Muscle of arm (tissue), 12 donors: Measurements from ENCODE around the gene CATSPER1. TPM values are rescaled to one million over a fixed set of nuclear protein-coding genes. Genes with fewer than 3 reads are reported as not detected.

ENCODE experiments used
- DNase-seq: peaks from one replicate; pipeline ENCODE4 v3.0.0-alpha.2; 2013
- polyA plus RNA-seq, 12 donors: library from polyadenylated mRNA; unstranded; fragments of 120-200 nt; gene quantifications; one replicate each; pipeline ENCODE4 v1.2.1, GENCODE V29; 2013; ENCODE audit not compliant: insufficient read length in 12 of 12

CATSPER1 gene
- polyA plus RNA-seq, 12 donors = 0.08 to 0.57 (median 0.11) TPM; not detected in 7

DNA sequence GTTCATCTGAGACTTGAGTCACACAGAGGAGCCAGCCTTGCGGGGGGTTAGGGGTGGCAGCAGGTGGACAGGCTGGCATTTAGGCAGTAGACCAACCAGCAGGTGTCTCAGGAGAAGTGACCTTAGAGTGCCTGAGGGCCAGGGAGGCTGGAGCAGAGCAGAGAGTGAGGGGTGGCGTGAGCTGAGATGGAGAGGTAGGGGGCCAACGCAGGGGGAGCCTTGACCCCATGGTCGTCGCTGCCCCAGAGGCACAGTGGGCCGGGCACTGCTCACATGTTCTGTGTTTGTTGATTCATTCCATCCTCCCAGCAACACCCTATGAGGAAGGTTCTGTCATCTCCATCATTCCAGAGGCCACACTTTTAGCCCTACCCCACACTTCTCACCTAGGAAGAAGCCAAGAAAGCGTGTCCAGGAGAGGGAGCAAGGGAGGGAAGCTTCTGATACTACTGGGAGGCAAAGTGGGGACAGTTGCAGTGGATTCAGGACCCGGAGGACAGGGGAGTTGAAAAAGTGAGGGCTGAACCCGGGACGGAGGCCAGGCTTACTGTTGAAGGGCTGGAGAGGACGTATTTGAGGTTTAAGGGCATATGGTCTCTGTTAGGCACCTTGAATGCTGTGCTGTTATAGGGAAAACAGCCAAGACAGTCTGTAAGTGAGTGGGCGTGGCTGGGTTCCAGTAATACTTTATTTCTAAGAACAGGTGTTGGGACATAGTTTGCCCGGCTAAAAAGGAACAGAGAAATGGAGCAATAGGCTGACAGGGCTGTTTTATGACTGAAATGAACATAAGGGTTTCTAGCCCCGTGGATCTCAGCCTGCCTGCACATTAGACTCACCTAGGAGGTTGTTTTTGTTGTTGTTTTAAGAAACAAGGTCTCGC is 57.4 kb downstream of the CATSPER1 start:
- DNase-seq = no peak

DNA sequence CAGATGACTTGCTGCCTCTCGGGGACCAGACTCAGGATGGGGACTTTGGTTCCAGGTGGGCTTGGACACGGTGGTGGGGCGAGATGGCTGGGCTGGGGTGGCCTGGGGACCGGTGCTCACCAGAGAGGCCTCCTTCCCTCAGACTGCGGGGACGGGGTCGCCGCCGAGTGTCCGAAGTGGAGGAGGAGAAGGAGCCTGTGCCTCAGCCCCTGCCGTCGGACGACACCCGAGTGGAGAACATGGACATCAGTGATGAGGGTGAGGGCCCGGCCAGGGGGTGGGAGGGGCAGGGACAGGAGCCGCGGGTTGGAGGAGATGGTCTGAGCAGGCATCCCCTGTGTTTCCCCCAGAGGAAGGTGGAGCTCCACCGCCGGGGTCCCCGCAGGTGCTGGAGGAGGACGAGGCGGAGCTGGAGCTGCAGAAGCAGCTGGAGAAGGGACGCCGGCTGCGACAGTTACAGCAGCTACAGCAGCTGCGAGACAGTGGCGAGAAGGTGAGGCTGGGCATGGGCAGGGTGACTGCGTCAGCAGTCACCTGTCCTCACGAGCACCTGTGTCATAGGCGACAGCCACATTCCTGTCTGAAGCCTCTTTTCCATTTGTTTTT is 58.8 kb downstream of the CATSPER1 start:
- DNase-seq = no peak

Other genes starting within 250 kb of the CATSPER1 start
- gene AP5B1, start 245.5 kb downstream of the CATSPER1 start, polyA plus RNA-seq = 1 to 10 TPM in 11 of 12 donors, not detected in 1; 1.2 to 7.0 (median 1.8) TPM
- gene OVOL1, start 239.4 kb downstream of the CATSPER1 start, polyA plus RNA-seq = 1 to 10 TPM in 3 of 12 donors, under 1 TPM in 4, not detected in 5; 0.07 to 8.2 (median 0.44) TPM
- 1 to 10 TPM in 6 of 12 donors, under 1 TPM in 4, not detected in 2; 0.84 to 3.2 (median 1.2) TPM for gene SNX32, start 192.5 kb downstream of the CATSPER1 start, polyA plus RNA-seq
- 100 to 1,000 TPM in 11 of 12 donors, not detected in 1; 525 to 708 (median 574) TPM for gene CFL1, start 168.3 kb downstream of the CATSPER1 start, polyA plus RNA-seq
- 10 to 100 TPM in 11 of 12 donors, not detected in 1; 35.4 to 63.0 (median 39.4) TPM for gene MUS81, start 166.0 kb downstream of the CATSPER1 start, polyA plus RNA-seq
- 100 to 1,000 TPM in 5 of 12 donors, 10 to 100 TPM in 6, not detected in 1; 72.0 to 155 (median 92.2) TPM for gene EFEMP2, start 153.7 kb downstream of the CATSPER1 start, polyA plus RNA-seq
- 1 to 10 TPM in 4 of 12 donors, under 1 TPM in 6, not detected in 2; 0.32 to 5.3 (median 0.78) TPM for gene CTSW, start 146.6 kb downstream of the CATSPER1 start, polyA plus RNA-seq
- 10 to 100 TPM in 11 of 12 donors, not detected in 1; 51.1 to 68.4 (median 60.3) TPM for gene FIBP, start 138.0 kb downstream of the CATSPER1 start, polyA plus RNA-seq
- gene CCDC85B, start 135.8 kb downstream of the CATSPER1 start, polyA plus RNA-seq = 10 to 100 TPM in 8 of 12 donors, 1 to 10 TPM in 3, not detected in 1; 9.0 to 38.8 (median 10.5) TPM
- 1 to 10 TPM in 1 of 12 donors, under 1 TPM in 8, not detected in 3; 0.15 to 1.0 (median 0.24) TPM for gene FOSL1, start 126.1 kb downstream of the CATSPER1 start, polyA plus RNA-seq
- 10 to 100 TPM in 11 of 12 donors, not detected in 1; 26.1 to 37.7 (median 30.8) TPM for gene C11orf68, start 107.4 kb downstream of the CATSPER1 start, polyA plus RNA-seq
- gene DRAP1, start 107.1 kb downstream of the CATSPER1 start, polyA plus RNA-seq = 100 to 1,000 TPM in 1 of 12 donors, 10 to 100 TPM in 10, not detected in 1; 49.0 to 117 (median 65.8) TPM
- under 1 TPM in 5 of 12 donors, not detected in 7; 0.10 to 0.21 (median 0.12) TPM for gene TSGA10IP, start 81.0 kb downstream of the CATSPER1 start, polyA plus RNA-seq
- 10 to 100 TPM in 11 of 12 donors, not detected in 1; 30.3 to 66.7 (median 32.6) TPM for gene SART1, start 64.7 kb downstream of the CATSPER1 start, polyA plus RNA-seq
- 10 to 100 TPM in 11 of 12 donors, not detected in 1; 13.9 to 21.6 (median 20.3) TPM for gene EIF1AD, start 24.3 kb downstream of the CATSPER1 start, polyA plus RNA-seq
- gene BANF1, start 24.0 kb downstream of the CATSPER1 start, polyA plus RNA-seq = 100 to 1,000 TPM in 11 of 12 donors, not detected in 1; 207 to 438 (median 224) TPM
- 1 to 10 TPM in 1 of 12 donors, under 1 TPM in 2, not detected in 9; 0.66 to 2.2 (median 0.88) TPM for gene CST6, start 14.5 kb downstream of the CATSPER1 start, polyA plus RNA-seq
- gene GAL3ST3, start 22.7 kb upstream of the CATSPER1 start, polyA plus RNA-seq = 1 to 10 TPM in 1 of 12 donors, under 1 TPM in 8, not detected in 3; 0.24 to 1.1 (median 0.47) TPM
- 100 to 1,000 TPM in 11 of 12 donors, not detected in 1; 120 to 210 (median 134) TPM for gene SF3B2, start 25.9 kb upstream of the CATSPER1 start, polyA plus RNA-seq
- 100 to 1,000 TPM in 1 of 12 donors, 10 to 100 TPM in 11; 29.9 to 128 (median 33.8) TPM for gene PACS1, start 43.8 kb upstream of the CATSPER1 start, polyA plus RNA-seq
- gene KLC2, start 231.2 kb upstream of the CATSPER1 start, polyA plus RNA-seq = 10 to 100 TPM in 10 of 12 donors, 1 to 10 TPM in 1, not detected in 1; 8.3 to 21.6 (median 14.8) TPM
- 100 to 1,000 TPM in 2 of 12 donors, 10 to 100 TPM in 9, not detected in 1; 74.0 to 118 (median 89.9) TPM for gene RAB1B, start 242.2 kb upstream of the CATSPER1 start, polyA plus RNA-seq